SU-DHL-6 (cell line): ENCODE measurements around the gene WWOX.

Source experiments
- H2AFZ ChIP-seq: fragments of 200-600 bp; sonication (generic); 2 replicates; pipeline ENCODE4 v1.6.1; 2014; ENCODE audit warnings: low read depth, mild to moderate bottlenecking, moderate library complexity, mixed read lengths, antibody characterized with exemption, low read length; ENCODE audit not compliant: severe bottlenecking
- H3F3A ChIP-seq: fragments of 200-600 bp; shearing (Covaris generic); 2 replicates; pipeline ENCODE4 v1.6.0; 2016; ENCODE audit warnings: antibody characterized with exemption, mild to moderate bottlenecking; ENCODE audit not compliant: insufficient read depth
- H3K27ac ChIP-seq: fragments of 200-600 bp; sonication (generic); 2 replicates; pipeline ENCODE4 v1.5.1; 2016; ENCODE audit warnings: low read depth, mild to moderate bottlenecking, low read length, moderate library complexity, mixed read lengths
- H3K27me3 ChIP-seq: fragments of 200-600 bp; sonication (generic), shearing (Covaris generic); 2 replicates; pipeline ENCODE4 v1.6.0; 2014; ENCODE audit warnings: mild to moderate bottlenecking, low read length
- H3K36me3 ChIP-seq: fragments of 200-600 bp; sonication (generic); 2 replicates; pipeline ENCODE4 v1.6.1; 2014; ENCODE audit warnings: mild to moderate bottlenecking, low read length, mixed read lengths
- H3K4me2 ChIP-seq: fragments of 300-600, 200-600 bp; shearing (Covaris generic), sonication (generic); 2 replicates; pipeline ENCODE4 v1.6.0; 2014; ENCODE audit warnings: low read length, low read depth, mild to moderate bottlenecking; ENCODE audit not compliant: poor library complexity, severe bottlenecking
- H3K4me3 ChIP-seq: fragments of 200-600 bp; sonication (generic); 2 replicates; pipeline ENCODE4 v1.5.1; 2014; ENCODE audit warnings: antibody characterized with exemption, low read length, mild to moderate bottlenecking, mixed read lengths; ENCODE audit not compliant: insufficient read depth, poor library complexity, severe bottlenecking
- H3K79me2 ChIP-seq: fragments of 200-600 bp; sonication (generic); 2 replicates; pipeline ENCODE4 v1.6.1; 2014; ENCODE audit warnings: mild to moderate bottlenecking, low read length, moderate library complexity; ENCODE audit not compliant: insufficient read depth
- H3K9ac ChIP-seq: fragments of 200-600 bp; sonication (generic); 2 replicates; pipeline ENCODE4 v1.7.0; 2014; ENCODE audit warnings: mild to moderate bottlenecking, low read length
- H3K9me2 ChIP-seq: fragments of 200-600 bp; sonication (generic); replicated peaks from 2 replicates; pipeline ENCODE4 v1.6.1; 2014; ENCODE audit warnings: low read length; ENCODE audit not compliant: insufficient read depth
- H3K9me3 ChIP-seq: fragments of 200-600 bp; sonication (generic); 2 replicates; pipeline ENCODE4 v1.6.1; 2014; ENCODE audit warnings: low read length, mixed read lengths; ENCODE audit not compliant: insufficient read depth
- H4K20me1 ChIP-seq: fragments of 200-600 bp; sonication (generic); 2 replicates; pipeline ENCODE4 v1.6.1; 2014; ENCODE audit warnings: low read depth, mild to moderate bottlenecking, antibody characterized with exemption, low read length, moderate library complexity, mixed read lengths
- CTCF ChIP-seq: fragments of 200-600 bp; sonication (generic); IDR thresholded peaks from one replicate; pipeline ENCODE4 v1.5.1; 2017; ENCODE audit warnings: antibody characterized with exemption, mild to moderate bottlenecking, low read length, moderate library complexity; ENCODE audit not compliant: insufficient read depth, poor library complexity, severe bottlenecking
- EZH2phosphoT487 ChIP-seq: fragments of 200-600 bp; sonication (generic), shearing (Covaris generic); conservative IDR thresholded peaks from 2 replicates; pipeline ENCODE4 v1.6.1; 2018; ENCODE audit warnings: mild to moderate bottlenecking, antibody characterized with exemption, low read length, moderate library complexity, mixed read lengths

The WWOX gene

GRCh38 chr16:78903237-78903636, 803.8 kb downstream of the WWOX start:
- TF ChIP-seq CTCF (no peak), EZH2phosphoT487 (no peak)
- Histone ChIP-seq H2AFZ (no peak overlapping the region), H3K27ac (no peak overlapping the region), H3K9ac (no peak overlapping the region), H4K20me1 (no peaks in the 10 kb centered on the region), H3K9me3 (no peaks in the 10 kb centered on the region), H3K4me2 (no peak overlapping the region), H3F3A (no peaks in the 10 kb centered on the region), H3K36me3 (no peaks in the 10 kb centered on the region), H3K79me2 (no peaks in the 10 kb centered on the region), H3K9me2 (no peaks in the 10 kb centered on the region), H3K27me3 (no peaks in the 10 kb centered on the region), H3K4me3 (no peak overlapping the region)

- no peak for TF ChIP-seq CTCF
- no peak for TF ChIP-seq EZH2phosphoT487
- no peak overlapping the region for H2AFZ ChIP-seq
- no peaks in the 10 kb centered on the region for H3F3A ChIP-seq
- H3K4me3 ChIP-seq, result no peak overlapping the region
- H3K9me2 ChIP-seq, result no peaks in the 10 kb centered on the region
- no peaks in the 10 kb centered on the region for H3K27me3 ChIP-seq
- no peak overlapping the region for H3K27ac ChIP-seq
- H3K36me3 ChIP-seq, result no peaks in the 10 kb centered on the region
- no peak overlapping the region for H3K4me2 ChIP-seq
- H3K9ac ChIP-seq, result no peak overlapping the region
- no peaks in the 10 kb centered on the region for H4K20me1 ChIP-seq
- no peaks in the 10 kb centered on the region for H3K79me2 ChIP-seq
- H3K9me3 ChIP-seq, result no peaks in the 10 kb centered on the region
Observed at GRCh38 chr16:78903843-78904242, 804.4 kb downstream of the WWOX start.

- Histone ChIP-seq H3K9me2 (no peaks in the 10 kb centered on the region), H4K20me1 (no peaks in the 10 kb centered on the region), H3K9ac (no peak overlapping the region), H3K27me3 (no peaks in the 10 kb centered on the region), H3K4me2 (no peak overlapping the region), H3K4me3 (no peak overlapping the region), H3K9me3 (no peaks in the 10 kb centered on the region), H2AFZ (no peak overlapping the region), H3K79me2 (no peaks in the 10 kb centered on the region), H3K27ac (no peak overlapping the region), H3F3A (no peaks in the 10 kb centered on the region), H3K36me3 (no peaks in the 10 kb centered on the region)
- TF ChIP-seq CTCF, result no peak
- no peak for TF ChIP-seq EZH2phosphoT487
Observed at GRCh38 chr16:78906135-78906534, 806.7 kb downstream of the WWOX start.

- no peaks in the 10 kb centered on the region for H3K79me2 ChIP-seq
- no peak overlapping the region for H3K4me3 ChIP-seq
- no peak overlapping the region for H3K4me2 ChIP-seq
- no peaks in the 10 kb centered on the region for H3F3A ChIP-seq
- TF ChIP-seq EZH2phosphoT487, result no peak
- H3K9me3 ChIP-seq, result no peaks in the 10 kb centered on the region
- H2AFZ ChIP-seq, result no peak overlapping the region
- H4K20me1 ChIP-seq, result no peaks in the 10 kb centered on the region
- no peaks in the 10 kb centered on the region for H3K9me2 ChIP-seq
- H3K27ac ChIP-seq, result no peak overlapping the region
- no peaks in the 10 kb centered on the region for H3K27me3 ChIP-seq
- H3K9ac ChIP-seq, result no peak overlapping the region
- H3K36me3 ChIP-seq, result no peaks in the 10 kb centered on the region
Observed at GRCh38 chr16:78909226-78909625, 809.8 kb downstream of the WWOX start.
